Measurements from ENCODE around the gene DDI2.
A peak's percentile ranks its signal among the peaks of the same experiment; 100 is the strongest.
"Not testable (repeated sequence)": the region's sequence is repeated elsewhere in the genome, so short reads cannot be mapped to it uniquely, and the experiment has no call there.

DDI2 gene

GRCh38 chr1:15680561-15681348, 63.5 kb downstream of the DDI2 start:
- DNase-seq, result no peak

- no peak for DNase-seq
Observed at GRCh38 chr1:15681349-15682292, 64.4 kb downstream of the DDI2 start.

GRCh38 chr1:15682936-15683341, 65.7 kb downstream of the DDI2 start:
- no peak for DNase-seq

- DNase-seq, result no peak
Observed at GRCh38 chr1:15683345-15684039, 66.2 kb downstream of the DDI2 start.

GRCh38 chr1:15684042-15684461, 66.8 kb downstream of the DDI2 start, which contains the start of gene PLEKHM2:
Gene PLEKHM2 (plus strand): TSS chr1:15684320. CDS start chr1:15684559, 239 bp downstream.
- DNase-seq, result peak; percentile 63

- peak; percentile 36 for DNase-seq
Observed at GRCh38 chr1:15684468-15685291, 67.4 kb downstream of the DDI2 start.

GRCh38 chr1:15685820-15686219, 68.6 kb downstream of the DDI2 start:
- DNase-seq, result no peak

GRCh38 chr1:15687446-15687845, 70.2 kb downstream of the DDI2 start:
- no peak for DNase-seq

GRCh38 chr1:15690317-15690716, 73.1 kb downstream of the DDI2 start:
- DNase-seq, result no peak

GRCh38 chr1:15691434-15692032, 74.3 kb downstream of the DDI2 start:
- DNase-seq, result no peak

- no peak for DNase-seq
Observed at GRCh38 chr1:15692121-15692682, 74.9 kb downstream of the DDI2 start.

- DNase-seq, result no peak
Observed at GRCh38 chr1:15693371-15693770, 76.1 kb downstream of the DDI2 start.

GRCh38 chr1:15696956-15697521, 79.8 kb downstream of the DDI2 start:
- peak; percentile 18 for DNase-seq

- DNase-seq, result no peak
Observed at GRCh38 chr1:15698201-15698600, 80.9 kb downstream of the DDI2 start.

- DNase-seq, result not testable (repeated sequence)
Observed at GRCh38 chr1:15699321-15699720, 82.1 kb downstream of the DDI2 start.

- DNase-seq, result no peak
Observed at GRCh38 chr1:15700508-15700907, 83.2 kb downstream of the DDI2 start.

GRCh38 chr1:15701784-15702183, 84.5 kb downstream of the DDI2 start:
- no peak for DNase-seq

- no peak for DNase-seq
Observed at GRCh38 chr1:15702722-15703550, 85.7 kb downstream of the DDI2 start.

- no peak for DNase-seq
Observed at GRCh38 chr1:15703562-15703961, 86.3 kb downstream of the DDI2 start.
